ENCODE data around the gene THAP5. TPM values are rescaled to one million over a fixed set of nuclear protein-coding genes. Genes with fewer than 3 reads are reported as not detected.

THAP5 gene
- total RNA-seq, 1 experiment from 2014 or later: 19.5 TPM

DNA sequence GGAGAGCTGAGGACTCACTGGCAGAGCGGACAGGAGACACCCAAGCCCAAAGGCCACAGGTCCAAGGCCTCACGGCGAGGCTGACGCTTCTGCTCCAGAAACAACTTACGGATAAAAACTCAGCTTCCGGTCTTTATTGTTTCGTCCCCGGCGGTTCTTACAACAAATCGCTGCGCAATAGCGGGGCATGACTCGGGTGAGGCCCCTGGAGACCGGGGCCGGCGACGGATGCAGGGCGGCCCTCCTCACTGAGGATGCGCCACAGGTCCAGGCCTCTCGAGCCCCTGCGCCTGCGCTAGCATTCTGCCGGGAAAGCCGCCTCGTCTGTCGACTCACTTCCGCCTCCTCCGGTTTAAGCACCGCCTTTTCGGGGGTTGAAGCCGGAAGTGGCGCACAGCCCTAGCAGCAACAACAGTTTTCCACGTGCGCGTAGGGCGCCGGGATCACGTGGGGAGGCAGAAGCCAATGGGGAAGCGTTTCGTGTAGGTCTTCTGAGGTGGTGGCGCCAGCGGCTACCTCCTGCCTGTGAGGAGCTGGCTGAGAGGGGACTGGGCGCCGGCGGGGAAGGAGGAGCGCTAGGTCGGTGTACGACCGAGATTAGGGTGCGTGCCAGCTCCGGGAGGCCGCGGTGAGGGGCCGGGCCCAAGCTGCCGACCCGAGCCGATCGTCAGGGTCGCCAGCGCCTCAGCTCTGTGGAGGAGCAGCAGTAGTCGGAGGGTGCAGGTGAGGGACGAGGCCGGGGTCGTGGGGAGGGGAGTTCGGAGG lies at the start of gene THAP5, which contains the start of gene DNAJB9 (continued):
- TF ChIP-seq, protein P1, sequence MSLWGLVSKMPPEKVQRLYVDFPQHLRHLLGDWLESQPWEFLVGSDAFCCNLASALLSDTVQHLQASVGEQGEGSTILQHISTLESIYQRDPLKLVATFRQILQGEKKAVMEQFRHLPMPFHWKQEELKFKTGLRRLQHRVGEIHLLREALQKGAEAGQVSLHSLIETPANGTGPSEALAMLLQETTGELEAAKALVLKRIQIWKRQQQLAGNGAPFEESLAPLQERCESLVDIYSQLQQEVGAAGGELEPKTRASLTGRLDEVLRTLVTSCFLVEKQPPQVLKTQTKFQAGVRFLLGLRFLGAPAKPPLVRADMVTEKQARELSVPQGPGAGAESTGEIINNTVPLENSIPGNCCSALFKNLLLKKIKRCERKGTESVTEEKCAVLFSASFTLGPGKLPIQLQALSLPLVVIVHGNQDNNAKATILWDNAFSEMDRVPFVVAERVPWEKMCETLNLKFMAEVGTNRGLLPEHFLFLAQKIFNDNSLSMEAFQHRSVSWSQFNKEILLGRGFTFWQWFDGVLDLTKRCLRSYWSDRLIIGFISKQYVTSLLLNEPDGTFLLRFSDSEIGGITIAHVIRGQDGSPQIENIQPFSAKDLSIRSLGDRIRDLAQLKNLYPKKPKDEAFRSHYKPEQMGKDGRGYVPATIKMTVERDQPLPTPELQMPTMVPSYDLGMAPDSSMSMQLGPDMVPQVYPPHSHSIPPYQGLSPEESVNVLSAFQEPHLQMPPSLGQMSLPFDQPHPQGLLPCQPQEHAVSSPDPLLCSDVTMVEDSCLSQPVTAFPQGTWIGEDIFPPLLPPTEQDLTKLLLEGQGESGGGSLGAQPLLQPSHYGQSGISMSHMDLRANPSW (CRISPR knock-in tag; conservative IDR thresholded peaks at IDR 0.05; ENCODE audit: low read depth): no peak
- TF ChIP-seq ZNF138 (CRISPR knock-in tag; conservative IDR thresholded peaks at IDR 0.05) (no peak), CBFB (CRISPR knock-in tag; IDR thresholded peaks at IDR 0.05; ENCODE audit: low read depth) (no peak), NFYB (CRISPR knock-in tag; conservative IDR thresholded peaks at IDR 0.05; ENCODE audit: low read depth) (peak; percentile 83), TEAD4 (CRISPR knock-in tag; IDR thresholded peaks at IDR 0.05) (peak; percentile 67; the same call in 1 of the 2 replicates), ESRRA (CRISPR knock-in tag; IDR thresholded peaks at IDR 0.05; ENCODE audit: borderline replicate concordance) (peak; percentile 83), TCF7 (CRISPR knock-in tag; IDR thresholded peaks at IDR 0.05; ENCODE audit: low read depth) (peak; percentile 85; the same call in 1 of the 2 replicates), NR1H2 (CRISPR knock-in tag; IDR thresholded peaks at IDR 0.05) (no peak), ZNF263 (CRISPR knock-in tag; IDR thresholded peaks at IDR 0.05; ENCODE audit: low read depth) (0 out of 2 replicates have a peak, but pooled peaks have one; percentile 56), NFE2L1 (CRISPR knock-in tag; IDR thresholded peaks at IDR 0.05) (peak; percentile 97), NR2C2 (CRISPR knock-in tag; IDR thresholded peaks at IDR 0.05) (peak; percentile 58; the same call in 1 of the 2 replicates), RELA (CRISPR knock-in tag; IDR thresholded peaks at IDR 0.05; ENCODE audit: borderline replicate concordance) (peak; percentile 89; the same call in 1 of the 2 replicates), ATF1 (CRISPR knock-in tag; IDR thresholded peaks at IDR 0.05) (peak; percentile 85)
- TF ChIP-seq, protein P2, sequence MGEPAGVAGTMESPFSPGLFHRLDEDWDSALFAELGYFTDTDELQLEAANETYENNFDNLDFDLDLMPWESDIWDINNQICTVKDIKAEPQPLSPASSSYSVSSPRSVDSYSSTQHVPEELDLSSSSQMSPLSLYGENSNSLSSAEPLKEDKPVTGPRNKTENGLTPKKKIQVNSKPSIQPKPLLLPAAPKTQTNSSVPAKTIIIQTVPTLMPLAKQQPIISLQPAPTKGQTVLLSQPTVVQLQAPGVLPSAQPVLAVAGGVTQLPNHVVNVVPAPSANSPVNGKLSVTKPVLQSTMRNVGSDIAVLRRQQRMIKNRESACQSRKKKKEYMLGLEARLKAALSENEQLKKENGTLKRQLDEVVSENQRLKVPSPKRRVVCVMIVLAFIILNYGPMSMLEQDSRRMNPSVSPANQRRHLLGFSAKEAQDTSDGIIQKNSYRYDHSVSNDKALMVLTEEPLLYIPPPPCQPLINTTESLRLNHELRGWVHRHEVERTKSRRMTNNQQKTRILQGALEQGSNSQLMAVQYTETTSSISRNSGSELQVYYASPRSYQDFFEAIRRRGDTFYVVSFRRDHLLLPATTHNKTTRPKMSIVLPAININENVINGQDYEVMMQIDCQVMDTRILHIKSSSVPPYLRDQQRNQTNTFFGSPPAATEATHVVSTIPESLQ (CRISPR knock-in tag; IDR thresholded peaks at IDR 0.05): no peak
- TF ChIP-seq, protein P3, sequence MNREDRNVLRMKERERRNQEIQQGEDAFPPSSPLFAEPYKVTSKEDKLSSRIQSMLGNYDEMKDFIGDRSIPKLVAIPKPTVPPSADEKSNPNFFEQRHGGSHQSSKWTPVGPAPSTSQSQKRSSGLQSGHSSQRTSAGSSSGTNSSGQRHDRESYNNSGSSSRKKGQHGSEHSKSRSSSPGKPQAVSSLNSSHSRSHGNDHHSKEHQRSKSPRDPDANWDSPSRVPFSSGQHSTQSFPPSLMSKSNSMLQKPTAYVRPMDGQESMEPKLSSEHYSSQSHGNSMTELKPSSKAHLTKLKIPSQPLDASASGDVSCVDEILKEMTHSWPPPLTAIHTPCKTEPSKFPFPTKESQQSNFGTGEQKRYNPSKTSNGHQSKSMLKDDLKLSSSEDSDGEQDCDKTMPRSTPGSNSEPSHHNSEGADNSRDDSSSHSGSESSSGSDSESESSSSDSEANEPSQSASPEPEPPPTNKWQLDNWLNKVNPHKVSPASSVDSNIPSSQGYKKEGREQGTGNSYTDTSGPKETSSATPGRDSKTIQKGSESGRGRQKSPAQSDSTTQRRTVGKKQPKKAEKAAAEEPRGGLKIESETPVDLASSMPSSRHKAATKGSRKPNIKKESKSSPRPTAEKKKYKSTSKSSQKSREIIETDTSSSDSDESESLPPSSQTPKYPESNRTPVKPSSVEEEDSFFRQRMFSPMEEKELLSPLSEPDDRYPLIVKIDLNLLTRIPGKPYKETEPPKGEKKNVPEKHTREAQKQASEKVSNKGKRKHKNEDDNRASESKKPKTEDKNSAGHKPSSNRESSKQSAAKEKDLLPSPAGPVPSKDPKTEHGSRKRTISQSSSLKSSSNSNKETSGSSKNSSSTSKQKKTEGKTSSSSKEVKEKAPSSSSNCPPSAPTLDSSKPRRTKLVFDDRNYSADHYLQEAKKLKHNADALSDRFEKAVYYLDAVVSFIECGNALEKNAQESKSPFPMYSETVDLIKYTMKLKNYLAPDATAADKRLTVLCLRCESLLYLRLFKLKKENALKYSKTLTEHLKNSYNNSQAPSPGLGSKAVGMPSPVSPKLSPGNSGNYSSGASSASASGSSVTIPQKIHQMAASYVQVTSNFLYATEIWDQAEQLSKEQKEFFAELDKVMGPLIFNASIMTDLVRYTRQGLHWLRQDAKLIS (CRISPR knock-in tag; IDR thresholded peaks at IDR 0.05; ENCODE audit: borderline replicate concordance): peak; percentile 96
- TF ChIP-seq, protein P4, sequence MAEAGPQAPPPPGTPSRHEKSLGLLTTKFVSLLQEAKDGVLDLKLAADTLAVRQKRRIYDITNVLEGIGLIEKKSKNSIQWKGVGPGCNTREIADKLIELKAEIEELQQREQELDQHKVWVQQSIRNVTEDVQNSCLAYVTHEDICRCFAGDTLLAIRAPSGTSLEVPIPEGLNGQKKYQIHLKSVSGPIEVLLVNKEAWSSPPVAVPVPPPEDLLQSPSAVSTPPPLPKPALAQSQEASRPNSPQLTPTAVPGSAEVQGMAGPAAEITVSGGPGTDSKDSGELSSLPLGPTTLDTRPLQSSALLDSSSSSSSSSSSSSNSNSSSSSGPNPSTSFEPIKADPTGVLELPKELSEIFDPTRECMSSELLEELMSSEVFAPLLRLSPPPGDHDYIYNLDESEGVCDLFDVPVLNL (CRISPR knock-in tag; IDR thresholded peaks at IDR 0.05; ENCODE audit: borderline replicate concordance, low read depth): peak; percentile 74
- TF ChIP-seq, protein P5, sequence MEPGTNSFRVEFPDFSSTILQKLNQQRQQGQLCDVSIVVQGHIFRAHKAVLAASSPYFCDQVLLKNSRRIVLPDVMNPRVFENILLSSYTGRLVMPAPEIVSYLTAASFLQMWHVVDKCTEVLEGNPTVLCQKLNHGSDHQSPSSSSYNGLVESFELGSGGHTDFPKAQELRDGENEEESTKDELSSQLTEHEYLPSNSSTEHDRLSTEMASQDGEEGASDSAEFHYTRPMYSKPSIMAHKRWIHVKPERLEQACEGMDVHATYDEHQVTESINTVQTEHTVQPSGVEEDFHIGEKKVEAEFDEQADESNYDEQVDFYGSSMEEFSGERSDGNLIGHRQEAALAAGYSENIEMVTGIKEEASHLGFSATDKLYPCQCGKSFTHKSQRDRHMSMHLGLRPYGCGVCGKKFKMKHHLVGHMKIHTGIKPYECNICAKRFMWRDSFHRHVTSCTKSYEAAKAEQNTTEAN (CRISPR knock-in tag; IDR thresholded peaks at IDR 0.05): peak; percentile 94
- TF ChIP-seq, protein P6, sequence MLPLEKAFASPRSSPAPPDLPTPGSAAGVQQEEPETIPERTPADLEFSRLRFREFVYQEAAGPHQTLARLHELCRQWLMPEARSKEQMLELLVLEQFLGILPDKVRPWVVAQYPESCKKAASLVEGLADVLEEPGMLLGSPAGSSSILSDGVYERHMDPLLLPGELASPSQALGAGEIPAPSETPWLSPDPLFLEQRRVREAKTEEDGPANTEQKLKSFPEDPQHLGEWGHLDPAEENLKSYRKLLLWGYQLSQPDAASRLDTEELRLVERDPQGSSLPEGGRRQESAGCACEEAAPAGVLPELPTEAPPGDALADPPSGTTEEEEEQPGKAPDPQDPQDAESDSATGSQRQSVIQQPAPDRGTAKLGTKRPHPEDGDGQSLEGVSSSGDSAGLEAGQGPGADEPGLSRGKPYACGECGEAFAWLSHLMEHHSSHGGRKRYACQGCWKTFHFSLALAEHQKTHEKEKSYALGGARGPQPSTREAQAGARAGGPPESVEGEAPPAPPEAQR (CRISPR knock-in tag; IDR thresholded peaks at IDR 0.05): no peak
- TF ChIP-seq, protein P7, sequence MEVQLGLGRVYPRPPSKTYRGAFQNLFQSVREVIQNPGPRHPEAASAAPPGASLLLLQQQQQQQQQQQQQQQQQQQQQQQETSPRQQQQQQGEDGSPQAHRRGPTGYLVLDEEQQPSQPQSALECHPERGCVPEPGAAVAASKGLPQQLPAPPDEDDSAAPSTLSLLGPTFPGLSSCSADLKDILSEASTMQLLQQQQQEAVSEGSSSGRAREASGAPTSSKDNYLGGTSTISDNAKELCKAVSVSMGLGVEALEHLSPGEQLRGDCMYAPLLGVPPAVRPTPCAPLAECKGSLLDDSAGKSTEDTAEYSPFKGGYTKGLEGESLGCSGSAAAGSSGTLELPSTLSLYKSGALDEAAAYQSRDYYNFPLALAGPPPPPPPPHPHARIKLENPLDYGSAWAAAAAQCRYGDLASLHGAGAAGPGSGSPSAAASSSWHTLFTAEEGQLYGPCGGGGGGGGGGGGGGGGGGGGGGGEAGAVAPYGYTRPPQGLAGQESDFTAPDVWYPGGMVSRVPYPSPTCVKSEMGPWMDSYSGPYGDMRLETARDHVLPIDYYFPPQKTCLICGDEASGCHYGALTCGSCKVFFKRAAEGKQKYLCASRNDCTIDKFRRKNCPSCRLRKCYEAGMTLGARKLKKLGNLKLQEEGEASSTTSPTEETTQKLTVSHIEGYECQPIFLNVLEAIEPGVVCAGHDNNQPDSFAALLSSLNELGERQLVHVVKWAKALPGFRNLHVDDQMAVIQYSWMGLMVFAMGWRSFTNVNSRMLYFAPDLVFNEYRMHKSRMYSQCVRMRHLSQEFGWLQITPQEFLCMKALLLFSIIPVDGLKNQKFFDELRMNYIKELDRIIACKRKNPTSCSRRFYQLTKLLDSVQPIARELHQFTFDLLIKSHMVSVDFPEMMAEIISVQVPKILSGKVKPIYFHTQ (CRISPR knock-in tag; IDR thresholded peaks at IDR 0.05): no peak
